ENCODE data around the gene TMSB4X.

The TMSB4X gene

DNA sequence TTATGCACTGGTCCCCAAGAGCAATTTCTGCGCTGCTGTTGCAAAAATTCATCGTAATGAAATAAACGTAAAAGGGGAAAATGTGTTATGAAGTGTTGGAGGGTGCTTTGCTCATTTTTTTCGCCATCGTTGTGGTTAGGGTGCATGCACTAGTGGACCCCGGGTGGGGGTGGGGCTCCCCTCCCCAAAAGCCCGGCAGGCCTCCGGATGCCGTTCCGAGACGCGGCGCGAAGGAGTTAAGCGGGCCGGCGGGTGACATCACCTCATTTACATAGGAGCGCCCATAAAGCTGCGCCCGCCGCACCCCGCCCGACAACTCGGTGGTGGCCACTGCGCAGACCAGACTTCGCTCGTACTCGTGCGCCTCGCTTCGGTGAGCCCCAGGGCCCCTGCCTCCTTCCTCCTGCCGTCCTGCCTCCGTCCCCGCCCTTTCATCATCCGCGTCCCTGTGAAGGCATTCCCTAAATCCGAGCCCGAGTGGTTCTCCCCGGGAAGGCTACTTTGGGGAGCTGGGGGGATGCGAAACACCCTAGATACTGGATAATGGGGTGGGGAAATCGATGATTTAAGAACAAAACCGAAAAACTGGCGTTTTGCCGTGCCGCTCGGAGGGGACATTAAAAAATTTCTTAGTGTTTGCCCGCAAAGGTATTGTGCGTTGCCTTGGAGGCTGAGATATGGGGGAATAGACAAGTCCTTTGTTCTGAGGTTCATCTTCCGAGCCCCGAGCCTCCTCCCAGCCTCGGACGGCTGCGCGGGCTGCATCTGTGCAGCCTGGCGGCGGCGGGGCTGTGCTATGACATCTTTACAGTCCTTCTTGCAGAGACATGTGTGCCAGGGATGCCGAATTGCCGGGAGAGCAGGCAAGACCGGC, at the start of gene TMSB4X:
Gene TMSB4X (plus strand): TSS at position 315 of the 874 bp plus-strand sequence.
- DNase-seq (ENCODE audit: low read depth): peak; percentile 92
- H3K4me3 ChIP-seq (ENCODE audit: low read depth, low read length): peak within 1 kb of the TSS; percentile 96
- peak; percentile 98 for TF ChIP-seq POLR2A (IDR thresholded peaks at IDR 0.05; ENCODE audit: extremely low read depth, insufficient read length)
- TF ChIP-seq, protein P1, sequence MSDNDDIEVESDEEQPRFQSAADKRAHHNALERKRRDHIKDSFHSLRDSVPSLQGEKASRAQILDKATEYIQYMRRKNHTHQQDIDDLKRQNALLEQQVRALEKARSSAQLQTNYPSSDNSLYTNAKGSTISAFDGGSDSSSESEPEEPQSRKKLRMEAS (IDR thresholded peaks at IDR 0.05; ENCODE audit: low read depth, low read length): 0 out of 2 replicates have a peak, but pooled peaks have one; percentile 40
- TF ChIP-seq, protein P2, sequence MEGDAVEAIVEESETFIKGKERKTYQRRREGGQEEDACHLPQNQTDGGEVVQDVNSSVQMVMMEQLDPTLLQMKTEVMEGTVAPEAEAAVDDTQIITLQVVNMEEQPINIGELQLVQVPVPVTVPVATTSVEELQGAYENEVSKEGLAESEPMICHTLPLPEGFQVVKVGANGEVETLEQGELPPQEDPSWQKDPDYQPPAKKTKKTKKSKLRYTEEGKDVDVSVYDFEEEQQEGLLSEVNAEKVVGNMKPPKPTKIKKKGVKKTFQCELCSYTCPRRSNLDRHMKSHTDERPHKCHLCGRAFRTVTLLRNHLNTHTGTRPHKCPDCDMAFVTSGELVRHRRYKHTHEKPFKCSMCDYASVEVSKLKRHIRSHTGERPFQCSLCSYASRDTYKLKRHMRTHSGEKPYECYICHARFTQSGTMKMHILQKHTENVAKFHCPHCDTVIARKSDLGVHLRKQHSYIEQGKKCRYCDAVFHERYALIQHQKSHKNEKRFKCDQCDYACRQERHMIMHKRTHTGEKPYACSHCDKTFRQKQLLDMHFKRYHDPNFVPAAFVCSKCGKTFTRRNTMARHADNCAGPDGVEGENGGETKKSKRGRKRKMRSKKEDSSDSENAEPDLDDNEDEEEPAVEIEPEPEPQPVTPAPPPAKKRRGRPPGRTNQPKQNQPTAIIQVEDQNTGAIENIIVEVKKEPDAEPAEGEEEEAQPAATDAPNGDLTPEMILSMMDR (IDR thresholded peaks at IDR 0.05; ENCODE audit: low read depth, low read length): no peak
- TF ChIP-seq MYC (IDR thresholded peaks at IDR 0.05; ENCODE audit: low read depth, low read length): peak; percentile 66

DNA sequence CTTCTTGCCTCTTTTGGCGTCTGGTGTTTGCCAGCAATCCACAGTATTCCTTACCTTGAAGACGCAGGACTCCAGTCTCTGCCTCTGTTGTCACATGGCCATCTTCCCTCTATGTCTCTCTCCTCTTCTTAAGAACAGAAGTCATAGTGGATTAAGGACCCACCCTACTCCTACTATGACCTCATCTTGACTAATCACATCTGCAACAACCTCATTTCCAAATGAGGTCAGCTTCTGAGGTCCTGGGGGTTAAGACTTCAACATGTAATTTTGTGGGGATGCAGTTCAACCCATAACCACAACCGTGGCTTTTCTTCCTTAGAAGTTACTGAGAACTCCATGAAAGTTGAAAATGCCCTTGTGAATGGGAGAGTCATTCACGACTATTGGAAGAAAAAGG, 45.2 kb upstream of the TMSB4X start:
- no peak overlapping the region for H3K4me3 ChIP-seq (ENCODE audit: low read depth, low read length)
- DNase-seq (ENCODE audit: low read depth): no peak
- no peak for TF ChIP-seq POLR2A (IDR thresholded peaks at IDR 0.05; ENCODE audit: extremely low read depth, insufficient read length)
- TF ChIP-seq, protein P2 (IDR thresholded peaks at IDR 0.05; ENCODE audit: low read depth, low read length): no peak

DNA sequence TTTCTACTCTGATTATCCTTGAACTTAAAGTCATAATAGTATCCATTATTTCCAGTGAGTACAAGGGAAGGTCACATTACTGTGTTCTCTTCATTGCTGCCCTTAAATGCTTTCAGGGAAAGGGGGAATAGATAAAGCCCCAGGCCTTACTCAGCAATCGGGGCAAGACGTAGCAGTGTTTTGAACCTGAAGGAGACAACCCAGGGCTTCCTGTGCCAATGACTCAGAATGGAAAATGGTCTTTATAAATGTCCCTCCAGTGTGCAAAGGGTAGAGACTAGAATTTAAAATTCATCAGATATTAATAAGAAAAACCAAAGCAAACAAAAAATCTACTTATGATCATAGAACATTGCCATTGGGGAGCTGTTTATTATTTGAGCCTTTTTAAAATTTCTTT, 44.8 kb upstream of the TMSB4X start:
- no peak for TF ChIP-seq MYC (IDR thresholded peaks at IDR 0.05; ENCODE audit: low read depth, low read length)
- TF ChIP-seq POLR2A (IDR thresholded peaks at IDR 0.05; ENCODE audit: extremely low read depth, insufficient read length): no peak
- TF ChIP-seq, protein P2 (IDR thresholded peaks at IDR 0.05; ENCODE audit: low read depth, low read length): no peak
- TF ChIP-seq, protein P1 (IDR thresholded peaks at IDR 0.05; ENCODE audit: low read depth, low read length): no peak
- no peak for DNase-seq (ENCODE audit: low read depth)
- H3K4me3 ChIP-seq (ENCODE audit: low read depth, low read length): no peak overlapping the region

DNA sequence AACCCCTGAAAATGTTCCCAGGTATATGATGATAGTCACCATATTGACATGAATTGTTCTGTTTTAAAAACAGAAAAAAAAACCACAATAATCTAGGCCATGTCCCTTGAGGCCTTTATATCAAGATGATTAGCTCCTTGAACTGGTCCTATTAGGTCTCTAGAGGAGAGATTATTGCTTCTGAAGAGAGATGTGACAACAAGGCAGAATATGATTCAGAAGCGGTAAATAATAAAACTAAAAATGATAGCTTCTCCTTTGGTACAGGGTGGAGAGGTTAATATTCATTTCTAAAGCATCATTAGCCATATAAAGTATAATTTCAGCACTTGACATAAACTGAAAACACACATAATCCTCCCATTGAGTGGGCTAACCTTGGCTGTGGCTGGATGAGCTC, 42.7 kb upstream of the TMSB4X start:
- no peak for DNase-seq (ENCODE audit: low read depth)
- TF ChIP-seq, protein P2 (IDR thresholded peaks at IDR 0.05; ENCODE audit: low read depth, low read length): no peak
- TF ChIP-seq, protein P1 (IDR thresholded peaks at IDR 0.05; ENCODE audit: low read depth, low read length): no peak
- no peak for TF ChIP-seq MYC (IDR thresholded peaks at IDR 0.05; ENCODE audit: low read depth, low read length)
- no peak for TF ChIP-seq POLR2A (IDR thresholded peaks at IDR 0.05; ENCODE audit: extremely low read depth, insufficient read length)
- no peak overlapping the region for H3K4me3 ChIP-seq (ENCODE audit: low read depth, low read length)

DNA sequence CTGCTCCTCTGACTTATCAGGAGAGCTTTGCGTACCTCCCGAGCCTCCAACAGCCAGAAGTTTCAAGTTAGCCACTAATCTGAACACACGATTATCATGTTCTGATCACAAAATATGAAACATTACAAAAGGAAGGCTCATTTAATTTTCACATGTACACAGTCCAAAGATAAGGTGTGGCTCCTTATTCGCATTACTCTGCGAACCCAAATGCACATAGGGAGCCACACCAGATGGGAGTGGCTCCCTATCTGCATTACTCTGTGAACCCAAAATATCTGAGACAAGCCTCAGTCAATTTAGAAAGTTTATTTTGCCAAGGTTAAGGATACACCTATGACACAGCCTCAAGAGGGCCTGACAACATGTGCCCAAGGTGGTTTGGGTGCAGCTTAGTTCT, 40.1 kb upstream of the TMSB4X start:
- DNase-seq (ENCODE audit: low read depth): no peak
- H3K4me3 ChIP-seq (ENCODE audit: low read depth, low read length): no peak overlapping the region
- TF ChIP-seq, protein P1 (IDR thresholded peaks at IDR 0.05; ENCODE audit: low read depth, low read length): no peak
- TF ChIP-seq, protein P2 (IDR thresholded peaks at IDR 0.05; ENCODE audit: low read depth, low read length): no peak
- TF ChIP-seq POLR2A (IDR thresholded peaks at IDR 0.05; ENCODE audit: extremely low read depth, insufficient read length) (no peak), MYC (IDR thresholded peaks at IDR 0.05; ENCODE audit: low read depth, low read length) (no peak)
